Stomach smooth muscle (tissue), 2 donors: Measurements from ENCODE around the gene ADIPOR2.
"Not testable (repeated sequence)": the region's sequence is repeated elsewhere in the genome, so short reads cannot be mapped to it uniquely, and the experiment has no call there.

Experiments used
- H3K27ac ChIP-seq: one replicate; pipeline ENCODE4 v1.7.0; 2013; ENCODE audit warnings: mild to moderate bottlenecking, low read length, inconsistent platforms
- H3K27me3 ChIP-seq, 2 donors: one replicate each; pipeline ENCODE4 v1.7.0; 2013; ENCODE audit warnings: low read length in 2 of 2; ENCODE audit not compliant: insufficient read depth in 2 of 2, control insufficient read depth in 1 of 2
- H3K36me3 ChIP-seq, 2 donors: one replicate each; pipeline ENCODE4 v1.7.0; 2013; ENCODE audit warnings: low read length in 2 of 2; ENCODE audit not compliant: control insufficient read depth in 2 of 2, insufficient read depth in 2 of 2
- H3K4me1 ChIP-seq: one replicate; pipeline ENCODE4 v1.7.0; 2013; ENCODE audit warnings: low read length; ENCODE audit not compliant: control insufficient read depth, insufficient read depth
- H3K4me3 ChIP-seq, 2 donors: one replicate each; pipeline ENCODE4 v1.7.0; 2013; ENCODE audit warnings: low read length in 2 of 2
- H3K9ac ChIP-seq, 2 donors: one replicate each; pipeline ENCODE4 v1.7.0; 2013; ENCODE audit warnings: low read length in 2 of 2, mild to moderate bottlenecking in 1 of 2
- H3K9me3 ChIP-seq, 2 donors: one replicate each; pipeline ENCODE4 v1.7.0; 2013; ENCODE audit warnings: low read length in 2 of 2; ENCODE audit not compliant: control insufficient read depth in 2 of 2
- donor health status: healthy.
- donor health status: Pancreatic carcinoma.

ADIPOR2 gene

DNA sequence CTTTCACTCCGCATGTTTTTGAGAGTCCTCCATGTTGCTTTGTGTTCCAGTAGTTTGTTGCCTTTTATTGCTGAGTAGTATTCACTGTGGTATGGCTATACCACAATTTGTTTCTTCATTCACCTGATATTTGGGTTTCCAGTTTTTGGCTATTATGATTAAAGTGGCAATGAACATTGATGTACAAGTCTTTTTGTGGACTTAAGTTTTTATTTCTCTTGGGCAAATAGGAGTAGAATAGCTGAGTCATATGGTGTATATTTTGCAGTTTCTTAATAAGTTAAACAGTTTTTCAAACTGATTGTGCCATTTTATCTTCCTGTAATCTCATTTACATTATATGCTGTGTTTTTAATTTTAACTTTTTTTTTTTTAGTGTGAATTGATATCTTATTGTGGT is 16.2 kb downstream of the ADIPOR2 start:
- Histone ChIP-seq H3K9me3 (no peaks in the 10 kb centered on the region), H3K36me3 (no peaks in the 10 kb centered on the region), H3K4me1 (no peaks in the 10 kb centered on the region), H3K27ac (no peak overlapping the region), H3K4me3 (no peak overlapping the region), H3K9ac (no peak overlapping the region), H3K27me3 (no peaks in the 10 kb centered on the region)

DNA sequence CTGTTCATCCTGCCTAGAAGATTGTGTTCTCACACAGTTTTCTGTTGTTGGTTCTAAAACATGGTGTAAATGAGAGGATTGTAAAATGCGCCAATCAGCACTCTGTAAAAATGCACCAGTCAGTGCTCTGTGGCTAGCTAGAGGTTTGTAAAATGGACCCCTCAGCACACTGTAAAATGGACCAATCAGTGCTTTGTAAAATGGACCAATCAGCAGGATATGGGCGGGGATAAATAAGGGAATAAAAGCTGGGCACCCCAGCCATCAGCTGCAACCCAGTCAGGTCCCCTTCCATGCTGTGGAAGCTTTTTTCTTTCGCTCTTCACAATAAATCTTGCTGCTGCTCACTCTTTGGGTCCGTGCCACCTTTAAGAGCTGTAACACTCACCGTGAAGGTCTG is 19.1 kb downstream of the ADIPOR2 start:
- not testable (repeated sequence) for H3K27ac ChIP-seq, H3K9ac ChIP-seq, H3K9me3 ChIP-seq

DNA sequence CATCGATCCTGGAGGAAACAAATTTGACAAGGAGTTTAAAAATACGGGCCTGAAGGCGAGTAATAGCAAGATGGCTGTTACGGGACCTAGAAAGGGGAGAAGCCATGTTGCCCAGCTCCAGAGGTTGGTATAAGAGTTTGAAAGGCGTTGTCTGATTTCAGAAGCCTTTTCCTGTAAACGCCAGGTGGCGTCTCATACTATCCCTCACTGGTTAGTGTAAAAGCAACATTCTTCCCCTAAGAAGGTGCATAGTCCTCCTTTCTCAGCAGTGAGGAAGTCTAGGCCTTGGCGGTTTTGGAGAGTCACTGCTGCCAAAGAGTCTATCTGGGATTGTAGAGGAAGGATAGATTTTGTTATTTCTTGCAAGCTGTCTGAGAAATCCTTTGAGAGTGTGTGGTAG is 20.0 kb downstream of the ADIPOR2 start:
- not testable (repeated sequence) for H3K27ac ChIP-seq, H3K4me1 ChIP-seq, H3K4me3 ChIP-seq, H3K36me3 ChIP-seq, H3K27me3 ChIP-seq, H3K9me3 ChIP-seq, H3K9ac ChIP-seq

More for the DNA sequence above, 19.1 kb downstream of the ADIPOR2 start:
- H3K27me3 ChIP-seq, H3K36me3 ChIP-seq, H3K4me1 ChIP-seq, H3K4me3 ChIP-seq: not testable (repeated sequence)

DNA sequence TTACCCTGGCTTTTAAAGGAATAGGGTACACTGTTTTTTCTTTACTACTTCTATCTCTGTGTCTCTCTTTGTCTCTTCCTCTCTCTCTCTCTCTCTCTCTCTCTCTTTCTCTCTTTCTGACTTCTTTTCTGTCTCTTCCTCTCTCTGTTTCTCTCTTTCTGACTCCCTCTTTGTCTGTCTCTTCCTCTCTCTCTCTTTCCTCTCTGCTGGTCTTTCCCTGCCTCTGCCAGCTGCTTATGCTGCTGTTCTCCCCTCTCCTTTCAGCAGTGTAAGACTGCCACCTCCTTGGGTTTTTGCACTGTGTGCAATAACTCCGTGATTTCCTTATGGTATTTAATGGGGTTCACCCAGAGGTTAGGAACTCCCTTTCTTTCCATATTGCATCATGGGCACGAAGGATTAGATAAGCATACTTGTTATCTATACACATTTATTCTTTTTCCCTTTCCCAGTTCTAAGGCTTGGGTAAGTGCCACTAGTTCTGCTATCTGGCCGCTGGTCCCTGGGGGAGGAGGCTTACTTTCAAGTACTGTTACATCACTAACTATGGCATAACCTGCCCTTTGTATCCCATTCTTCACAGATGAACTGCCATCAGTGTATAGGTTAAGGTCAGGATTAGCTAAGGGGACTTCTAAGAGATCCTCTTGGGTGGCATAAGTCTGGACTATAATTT is 20.8 kb downstream of the ADIPOR2 start:
- H3K27me3 ChIP-seq, H3K27ac ChIP-seq, H3K9me3 ChIP-seq, H3K36me3 ChIP-seq, H3K9ac ChIP-seq, H3K4me3 ChIP-seq, H3K4me1 ChIP-seq: not testable (repeated sequence)

DNA sequence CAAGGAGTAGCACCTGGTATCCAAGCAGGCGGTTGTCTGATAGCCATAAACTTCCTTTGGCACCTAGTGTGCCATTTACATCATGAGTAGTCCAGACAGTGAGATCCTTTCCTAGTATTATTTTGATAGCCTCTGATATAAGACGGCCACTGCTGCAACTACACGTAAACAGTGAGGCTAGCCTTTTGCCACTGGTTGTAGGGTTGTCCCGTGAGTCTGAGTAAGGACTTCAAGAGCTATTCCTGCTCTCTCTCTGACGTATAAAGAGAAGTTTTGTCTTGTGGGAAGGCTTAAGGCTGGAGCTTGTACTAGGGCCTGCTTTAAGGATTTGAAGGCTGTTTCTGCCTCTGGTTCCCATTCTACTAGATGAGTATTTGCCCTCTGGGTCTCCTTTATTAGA is 21.4 kb downstream of the ADIPOR2 start:
- not testable (repeated sequence) for H3K36me3 ChIP-seq, H3K4me1 ChIP-seq, H3K9ac ChIP-seq, H3K27me3 ChIP-seq, H3K9me3 ChIP-seq, H3K27ac ChIP-seq, H3K4me3 ChIP-seq

DNA sequence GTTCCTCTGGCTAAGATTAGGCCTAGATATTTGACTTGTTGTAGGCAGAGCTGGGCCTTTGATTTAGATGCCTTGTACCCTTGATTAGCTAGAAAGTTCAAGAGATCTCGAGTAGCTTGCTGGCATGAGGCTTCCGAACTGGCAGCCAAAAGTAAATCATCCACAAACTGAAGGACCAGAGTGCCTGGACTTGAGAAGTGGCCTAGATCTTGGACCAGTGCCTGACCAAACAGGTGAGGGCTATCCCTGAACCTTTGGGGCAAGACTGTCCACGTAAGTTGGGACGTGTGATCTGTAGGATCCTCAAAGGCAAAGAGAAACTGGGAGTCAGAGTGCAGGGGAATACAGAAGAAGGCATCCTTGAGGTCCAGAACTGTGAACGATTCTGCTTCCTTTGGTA is 22.0 kb downstream of the ADIPOR2 start:
- H3K9ac ChIP-seq, H3K9me3 ChIP-seq, H3K4me1 ChIP-seq, H3K27ac ChIP-seq, H3K36me3 ChIP-seq, H3K4me3 ChIP-seq, H3K27me3 ChIP-seq: not testable (repeated sequence)

DNA sequence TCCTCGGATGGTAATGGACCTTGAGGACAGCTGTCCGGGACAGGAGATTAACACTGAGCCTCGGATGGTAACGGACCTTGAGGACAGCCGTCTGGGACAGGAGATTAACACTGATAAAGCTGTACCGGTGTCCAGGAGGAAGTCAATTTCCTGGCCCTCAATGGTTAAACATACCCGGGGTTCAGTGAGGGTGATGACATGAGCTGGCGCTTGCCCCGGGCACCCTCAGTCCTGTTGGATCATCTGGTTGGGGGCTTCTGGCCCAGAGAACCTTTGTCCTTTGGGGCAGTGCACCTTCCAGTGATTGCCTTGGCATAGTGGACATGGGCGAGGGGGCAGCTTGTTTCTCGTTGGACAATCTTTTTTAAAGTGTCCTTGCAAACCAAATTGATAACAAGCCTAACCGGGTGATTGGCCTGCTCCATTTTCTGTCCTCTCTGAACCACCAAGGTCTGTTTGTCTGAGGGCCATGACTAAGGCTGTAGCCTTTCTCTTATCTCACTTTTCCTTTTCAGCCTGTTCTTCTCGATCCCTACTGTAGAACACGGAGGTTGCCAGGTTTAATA is 23.0 kb downstream of the ADIPOR2 start:
- not testable (repeated sequence) for H3K4me3 ChIP-seq, H3K36me3 ChIP-seq, H3K9me3 ChIP-seq, H3K4me1 ChIP-seq, H3K9ac ChIP-seq, H3K27me3 ChIP-seq, H3K27ac ChIP-seq

DNA sequence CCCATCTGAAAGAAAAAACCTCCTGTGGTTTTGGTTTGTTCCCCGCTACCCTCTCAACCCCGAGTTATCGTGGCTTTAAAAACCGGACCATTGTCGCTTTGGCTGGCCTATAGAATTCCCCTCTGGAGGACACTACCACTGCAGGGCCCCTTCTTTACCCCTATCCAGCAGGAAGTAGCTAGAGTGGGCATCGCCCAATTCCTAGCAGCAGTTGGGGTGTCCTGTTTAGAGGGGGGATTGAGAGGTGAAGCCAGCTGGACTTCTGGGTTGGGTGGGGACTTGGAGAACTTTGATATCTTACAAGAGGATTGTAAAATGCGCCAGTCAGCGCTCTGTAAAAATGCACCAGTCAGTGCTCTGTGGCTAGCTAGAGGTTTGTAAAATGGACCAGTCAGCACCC is 24.6 kb downstream of the ADIPOR2 start:
- H3K4me1 ChIP-seq, H3K27ac ChIP-seq, H3K9me3 ChIP-seq, H3K27me3 ChIP-seq, H3K36me3 ChIP-seq, H3K9ac ChIP-seq, H3K4me3 ChIP-seq: not testable (repeated sequence)

DNA sequence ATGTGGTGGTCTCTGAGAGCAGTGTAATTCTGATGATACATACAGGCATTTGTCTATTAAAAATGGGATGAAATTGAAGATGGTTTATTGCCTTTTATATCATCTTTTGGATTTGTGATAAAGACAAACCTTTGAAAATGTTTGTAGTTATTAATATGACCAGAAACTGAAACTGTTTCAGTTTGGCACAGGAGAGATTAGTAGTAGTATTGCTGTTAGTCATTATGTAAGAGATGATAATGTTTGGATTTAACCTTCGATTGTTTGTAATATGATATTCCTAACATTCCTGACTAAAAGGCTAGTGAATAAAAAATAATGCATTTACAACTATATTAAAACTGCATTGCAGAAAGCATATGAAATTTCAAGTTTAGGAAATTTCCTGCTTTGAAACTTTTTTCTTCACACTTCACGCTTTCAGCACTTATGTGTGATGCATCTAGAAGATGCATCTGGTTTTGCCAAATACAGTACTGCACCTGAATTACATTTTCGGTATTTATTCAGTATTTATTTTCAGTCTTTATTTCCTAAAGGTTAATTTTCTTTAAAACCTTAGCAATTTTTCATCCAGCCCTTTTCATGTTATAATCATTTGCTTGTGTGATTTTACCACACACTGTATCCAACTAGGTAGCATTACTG is 25.5 kb downstream of the ADIPOR2 start:
- Histone ChIP-seq H3K4me3 (no peak overlapping the region), H3K9me3 (peaks cover 0 to 4% of the 10 kb centered on the region in 2 donors), H3K9ac (no peak overlapping the region), H3K36me3 (no peaks in the 10 kb centered on the region), H3K27me3 (no peaks in the 10 kb centered on the region), H3K4me1 (no peaks in the 10 kb centered on the region), H3K27ac (no peak overlapping the region)

DNA sequence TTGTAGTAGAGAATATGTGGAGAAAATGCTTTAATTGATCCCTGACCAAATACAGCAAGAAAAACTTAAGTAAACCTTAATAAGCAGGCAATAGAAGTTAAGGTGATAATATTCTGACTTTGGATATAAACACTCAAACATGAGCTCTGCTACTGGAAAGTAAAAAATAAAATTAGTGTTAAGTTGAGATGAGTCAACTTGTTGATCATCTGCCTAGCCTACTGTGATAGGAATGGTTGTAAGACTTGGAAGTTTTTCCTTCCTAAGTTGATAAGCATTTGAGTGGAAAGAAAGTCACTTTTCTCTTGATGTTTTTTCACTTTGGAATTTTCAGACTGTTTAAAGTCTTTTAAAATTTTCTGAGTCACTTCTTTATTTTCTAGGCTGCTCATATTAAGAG is 26.0 kb downstream of the ADIPOR2 start:
- Histone ChIP-seq H3K36me3 (no peaks in the 10 kb centered on the region), H3K4me1 (no peaks in the 10 kb centered on the region), H3K4me3 (no peak overlapping the region), H3K27ac (no peak overlapping the region), H3K9me3 (peaks cover 0 to 4% of the 10 kb centered on the region in 2 donors), H3K9ac (no peak overlapping the region), H3K27me3 (no peaks in the 10 kb centered on the region)

DNA sequence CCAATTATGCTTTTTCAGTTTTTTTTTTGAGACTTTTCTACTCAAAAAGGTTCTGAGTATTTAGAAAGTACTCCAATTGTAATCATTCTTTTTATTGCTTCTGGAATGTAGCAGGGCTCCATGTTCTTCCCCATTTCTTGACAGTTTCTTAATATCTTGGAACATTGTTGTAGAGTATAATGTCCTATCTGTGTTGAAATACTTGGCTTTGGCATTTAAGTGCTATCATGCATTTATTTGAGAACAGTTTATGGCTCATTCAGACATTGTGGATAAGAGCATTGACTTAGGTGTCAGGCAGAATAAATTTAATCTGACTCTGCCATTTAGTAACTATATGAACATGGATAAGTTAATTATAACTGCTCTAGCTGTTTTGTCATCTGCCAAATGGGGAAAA is 28.3 kb downstream of the ADIPOR2 start:
- Histone ChIP-seq H3K36me3 (no peaks in the 10 kb centered on the region), H3K4me1 (no peaks in the 10 kb centered on the region), H3K27ac (no peak overlapping the region), H3K9me3 (peaks cover 0 to 4% of the 10 kb centered on the region in 2 donors), H3K9ac (no peak overlapping the region), H3K27me3 (no peaks in the 10 kb centered on the region), H3K4me3 (no peak overlapping the region)
